Measurements from ENCODE around the gene NPAS3. TPM values are rescaled to one million over a fixed set of nuclear protein-coding genes. Genes with fewer than 3 reads are reported as not detected.

The NPAS3 gene
- total RNA-seq, 1 donor = 0.36 TPM

DNA sequence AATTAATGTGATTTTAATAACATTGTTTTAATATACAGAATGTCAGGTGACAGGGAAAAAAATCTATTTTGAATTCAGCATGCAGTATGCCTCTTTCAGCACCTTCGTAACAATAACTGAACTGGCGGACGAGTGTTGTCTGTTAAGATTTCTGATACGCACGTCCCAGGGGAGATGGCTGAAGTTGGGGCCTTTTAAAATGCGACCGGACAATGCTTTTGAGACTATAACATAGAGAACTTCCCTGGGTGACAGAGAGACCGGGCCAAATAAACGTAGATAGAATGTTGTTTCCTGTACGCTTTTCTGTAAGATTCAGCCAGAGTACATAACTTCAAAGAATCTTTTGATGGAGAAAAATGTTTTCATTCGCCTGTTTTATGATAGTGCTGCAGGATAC is 772.5 kb downstream of the NPAS3 start:
- TF ChIP-seq, protein P1, sequence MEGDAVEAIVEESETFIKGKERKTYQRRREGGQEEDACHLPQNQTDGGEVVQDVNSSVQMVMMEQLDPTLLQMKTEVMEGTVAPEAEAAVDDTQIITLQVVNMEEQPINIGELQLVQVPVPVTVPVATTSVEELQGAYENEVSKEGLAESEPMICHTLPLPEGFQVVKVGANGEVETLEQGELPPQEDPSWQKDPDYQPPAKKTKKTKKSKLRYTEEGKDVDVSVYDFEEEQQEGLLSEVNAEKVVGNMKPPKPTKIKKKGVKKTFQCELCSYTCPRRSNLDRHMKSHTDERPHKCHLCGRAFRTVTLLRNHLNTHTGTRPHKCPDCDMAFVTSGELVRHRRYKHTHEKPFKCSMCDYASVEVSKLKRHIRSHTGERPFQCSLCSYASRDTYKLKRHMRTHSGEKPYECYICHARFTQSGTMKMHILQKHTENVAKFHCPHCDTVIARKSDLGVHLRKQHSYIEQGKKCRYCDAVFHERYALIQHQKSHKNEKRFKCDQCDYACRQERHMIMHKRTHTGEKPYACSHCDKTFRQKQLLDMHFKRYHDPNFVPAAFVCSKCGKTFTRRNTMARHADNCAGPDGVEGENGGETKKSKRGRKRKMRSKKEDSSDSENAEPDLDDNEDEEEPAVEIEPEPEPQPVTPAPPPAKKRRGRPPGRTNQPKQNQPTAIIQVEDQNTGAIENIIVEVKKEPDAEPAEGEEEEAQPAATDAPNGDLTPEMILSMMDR (IDR thresholded peaks at IDR 0.05; ENCODE audit: insufficient read depth, low read length) = no peak
- H3K4me3 ChIP-seq (ENCODE audit: low read depth, low read length) = no peak overlapping the region
- DNase-seq (ENCODE audit: low read depth) = no peak

DNA sequence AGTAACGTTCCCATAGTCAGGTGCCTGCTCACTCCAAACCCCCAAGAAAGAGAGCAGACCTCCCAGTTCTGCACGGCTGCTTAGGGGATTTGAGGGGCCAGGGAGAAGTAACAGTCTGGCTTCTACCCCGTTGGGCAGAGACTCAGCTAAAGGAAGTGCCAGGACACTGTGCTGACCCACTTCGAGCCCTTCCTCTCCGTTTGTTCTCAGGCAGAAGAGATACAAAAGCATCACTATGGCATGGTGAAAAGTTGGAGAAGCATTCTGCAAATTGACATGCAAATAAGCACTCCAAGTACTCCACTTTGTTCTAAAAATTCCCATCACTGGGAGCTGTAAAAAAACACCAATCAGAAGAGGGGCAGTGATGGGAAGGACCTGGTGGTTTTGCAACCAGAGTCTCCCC is 773.1 kb downstream of the NPAS3 start:
- DNase-seq (ENCODE audit: low read depth) = no peak
- no peak overlapping the region for H3K4me3 ChIP-seq (ENCODE audit: low read depth, low read length)
- TF ChIP-seq, protein P1 (IDR thresholded peaks at IDR 0.05; ENCODE audit: insufficient read depth, low read length) = no peak

DNA sequence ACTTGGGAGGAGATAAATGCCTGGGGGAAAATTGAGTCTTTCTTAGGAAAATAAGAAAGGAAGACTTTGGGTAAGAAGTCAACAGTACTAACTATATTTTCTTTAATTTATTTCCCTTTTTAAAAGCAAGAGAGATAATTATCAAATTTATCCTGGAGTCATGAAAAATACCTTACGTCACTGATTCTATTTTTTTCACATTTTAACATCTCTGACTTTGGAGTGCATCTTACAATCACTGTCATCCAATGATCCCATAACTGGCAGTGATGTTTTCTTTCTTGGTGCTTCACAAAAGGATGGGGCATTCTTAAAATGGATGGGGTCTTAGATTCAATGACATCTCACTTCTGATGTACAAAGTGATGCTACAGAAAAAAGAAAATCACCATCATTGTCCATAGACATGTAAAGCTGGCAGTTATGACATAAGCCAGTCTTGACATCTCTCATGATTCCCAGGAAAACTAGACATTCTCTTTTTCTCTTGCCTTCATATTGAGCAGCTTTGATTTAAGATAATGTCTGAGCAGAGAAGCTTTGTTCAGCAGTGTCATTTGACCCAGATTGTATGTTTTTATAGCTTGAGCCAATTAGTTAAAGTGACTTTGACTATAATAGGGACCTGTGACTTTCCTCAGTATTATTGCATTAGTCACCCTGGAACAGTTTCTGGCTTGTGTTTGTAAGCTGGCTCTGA is 776.0 kb downstream of the NPAS3 start:
- TF ChIP-seq, protein P1 (IDR thresholded peaks at IDR 0.05; ENCODE audit: insufficient read depth, low read length) = no peak
- no peak overlapping the region for H3K4me3 ChIP-seq (ENCODE audit: low read depth, low read length)
- DNase-seq (ENCODE audit: low read depth) = peak; percentile 46

DNA sequence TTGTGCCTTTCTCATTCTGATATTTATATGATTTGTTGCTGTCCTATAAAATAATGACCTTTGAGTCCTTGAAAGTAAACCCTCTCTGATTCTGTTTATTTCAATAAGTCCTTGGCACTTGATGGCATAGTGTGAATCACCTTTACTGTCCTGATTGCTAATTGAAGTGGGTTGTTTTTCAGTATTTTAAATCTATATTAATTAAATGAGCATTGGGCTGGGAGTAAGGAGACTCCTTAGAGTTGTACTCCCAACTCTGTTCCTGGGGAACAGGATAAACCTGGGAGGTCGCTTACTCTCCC is 776.5 kb downstream of the NPAS3 start:
- no peak overlapping the region for H3K4me3 ChIP-seq (ENCODE audit: low read depth, low read length)
- TF ChIP-seq, protein P1 (IDR thresholded peaks at IDR 0.05; ENCODE audit: insufficient read depth, low read length) = no peak
- DNase-seq (ENCODE audit: low read depth) = no peak

DNA sequence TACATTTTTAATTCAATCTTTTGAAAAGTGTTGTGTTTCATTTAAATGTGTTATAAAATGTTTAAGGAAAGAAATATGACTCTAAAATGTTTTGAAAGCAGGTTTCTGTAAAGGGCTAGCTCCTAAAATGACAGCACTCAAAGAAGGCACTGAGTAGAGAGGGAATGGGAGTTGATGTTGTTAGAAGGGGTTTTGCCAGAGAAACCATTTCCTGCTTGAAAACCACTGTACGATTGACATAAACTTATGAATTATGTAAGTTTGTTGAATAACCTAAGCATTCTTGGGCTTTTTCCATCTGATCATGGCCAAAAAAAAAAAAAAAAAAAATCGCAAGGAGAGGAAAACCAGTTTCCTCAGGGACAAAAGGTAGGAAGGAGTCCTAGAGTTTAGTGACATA is 778.2 kb downstream of the NPAS3 start:
- DNase-seq (ENCODE audit: low read depth) = peak; percentile 37
- H3K4me3 ChIP-seq (ENCODE audit: low read depth, low read length) = no peak overlapping the region
- TF ChIP-seq, protein P1 (IDR thresholded peaks at IDR 0.05; ENCODE audit: insufficient read depth, low read length) = no peak

DNA sequence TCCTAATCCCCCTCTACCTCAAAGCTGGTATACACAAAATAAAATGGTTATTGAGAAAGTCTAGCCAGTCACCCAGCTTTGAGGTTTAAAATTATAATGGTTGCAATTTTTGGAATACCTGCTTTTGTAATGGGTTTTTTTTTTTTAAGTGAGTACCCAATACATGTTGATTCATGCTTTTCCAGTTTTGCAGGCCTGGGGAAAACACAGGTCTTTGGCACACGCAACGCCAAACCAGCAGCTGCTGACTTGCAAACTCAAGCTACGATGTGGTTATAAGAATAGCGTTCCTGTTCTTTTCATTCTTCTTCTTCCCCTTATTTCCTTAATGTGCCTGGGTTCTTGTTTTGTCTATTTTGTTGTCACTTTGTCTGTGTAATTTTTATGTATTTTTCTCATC is 779.2 kb downstream of the NPAS3 start:
- H3K4me3 ChIP-seq (ENCODE audit: low read depth, low read length) = no peak overlapping the region
- TF ChIP-seq, protein P1 (IDR thresholded peaks at IDR 0.05; ENCODE audit: insufficient read depth, low read length) = no peak
- DNase-seq (ENCODE audit: low read depth) = no peak

DNA sequence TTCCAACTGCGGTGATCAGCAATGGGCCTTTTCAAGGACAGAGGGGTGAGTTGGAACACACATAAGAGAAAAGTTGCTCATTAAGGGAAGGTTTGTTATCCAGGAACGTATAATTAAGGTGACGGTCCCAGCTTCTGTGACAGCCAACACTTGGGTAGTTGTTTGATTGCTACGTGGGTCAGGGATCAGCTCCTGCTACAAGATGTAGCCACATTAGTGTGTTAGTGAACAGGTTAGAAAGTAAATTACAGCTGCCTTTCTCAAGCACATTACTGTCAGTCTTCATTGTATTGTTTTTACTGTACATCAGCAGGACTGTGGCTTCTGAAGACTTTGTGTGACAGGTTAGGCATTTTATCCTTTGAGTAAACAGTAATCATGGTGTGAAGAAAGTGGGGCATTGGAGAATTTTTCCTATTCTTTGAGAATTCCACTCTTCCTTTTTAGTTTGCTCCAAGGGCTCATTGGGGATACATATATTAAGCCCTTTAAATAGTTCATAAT is 781.7 kb downstream of the NPAS3 start:
- no peak for DNase-seq (ENCODE audit: low read depth)
- H3K4me3 ChIP-seq (ENCODE audit: low read depth, low read length) = no peak overlapping the region
- TF ChIP-seq, protein P1 (IDR thresholded peaks at IDR 0.05; ENCODE audit: insufficient read depth, low read length) = no peak
